A549 (cell line): ENCODE measurements around the gene CENPE. TPM values are rescaled to one million over a fixed set of nuclear protein-coding genes. Genes with fewer than 3 reads are reported as not detected.

Source experiments
- ATAC-seq, 2 experiments: fragments of 200-7000 bp in 1 of 2; fragments of >200 bp in 1 of 2; cut with Nextera tagmentation in 1 of 2; cut with Tn5 transposase in 1 of 2; 3 replicates each; pipeline versions ENCODE4 v1.8.0 to v1.9.1; 2018 to 2020; ENCODE audit warnings: mild to moderate bottlenecking in 1 of 2, moderate library complexity in 1 of 2
- CTCF ChIA-PET: fragments of 300-600 bp; sonication (Branson Sonifier 250); formaldehyde crosslinking; extraction: SDS; loops from one replicate; lab custom pipeline; 2021; ENCODE audit warnings: antibody characterized with exemption, inconsistent platforms; lab: Yijun Ruan, JAX
- POLR2A ChIA-PET: fragments of 350-600 bp; formaldehyde crosslinking; extraction: SDS; loops from one replicate; lab custom pipeline; 2021; ENCODE audit warnings: antibody characterized with exemption, inconsistent platforms; lab: Yijun Ruan, JAX
- DNase-seq, 2 experiments: peaks; one replicate each; pipeline versions ENCODE4 v3.0.0 to v3.0.0-alpha.2; 2011 to 2016; ENCODE audit warnings: low read depth in 1 of 2, low spot score in 1 of 2
- FAIRE-seq: peaks from 2 replicates; lab custom pipeline; 2011; peaks lifted over from hg19 to GRCh38; lab: Jason Lieb, UNC
- H3K27ac ChIP-seq, 2 experiments: fragments of >200 bp; sonication (Bioruptor Twin); formaldehyde crosslinking; 3 replicates each; pipeline ENCODE4 v1.5.1; 2016 to 2017
- H3K4me1 ChIP-seq: fragments of >200 bp; sonication (Bioruptor Twin); formaldehyde crosslinking; 3 replicates; pipeline ENCODE4 v1.6.1; 2016
- H3K4me2 ChIP-seq: fragments of >200 bp; sonication (Bioruptor Twin); formaldehyde crosslinking; 3 replicates; pipeline ENCODE4 v1.6.1; 2016
- H3K4me3 ChIP-seq: fragments of >200 bp; sonication (Bioruptor Twin); formaldehyde crosslinking; 3 replicates; pipeline ENCODE4 v1.5.1; 2016
- H3K9me3 ChIP-seq: fragments of >200 bp; sonication (Bioruptor Twin); formaldehyde crosslinking; 3 replicates; pipeline ENCODE4 v1.6.1; 2016
- CEBPB ChIP-seq, 2 experiments: fragments of >200 bp in 1 of 2; sonication (Bioruptor Twin) in 1 of 2; formaldehyde crosslinking in 1 of 2; IDR thresholded peaks; 2 replicates each; pipeline ENCODE4 v1.6.1; 2012 to 2016
- CHD2 ChIP-seq: fragments of 150-350 bp; IDR thresholded peaks from 2 replicates; pipeline ENCODE4 v1.6.1; 2014; ENCODE audit warnings: low read length; ENCODE audit not compliant: partially characterized antibody
- HMGXB4 ChIP-seq: fragments of 250-450 bp; sonication (Bioruptor Pico); IDR thresholded peaks from 2 replicates; pipeline ENCODE4 v1.5.0; 2021; ENCODE audit warnings: mild to moderate bottlenecking, moderate library complexity, borderline replicate concordance
- HOXB13 ChIP-seq: fragments of 250-450 bp; sonication (Bioruptor Pico); IDR thresholded peaks from 2 replicates; pipeline ENCODE4 v1.5.0; 2020; ENCODE audit warnings: low read depth, mild to moderate bottlenecking, moderate library complexity
- JUNB ChIP-seq: fragments of >200 bp; sonication (Bioruptor Twin); formaldehyde crosslinking; IDR thresholded peaks from 2 replicates; pipeline ENCODE4 v1.6.1; 2016
- KDM1A ChIP-seq: fragments of 200-600 bp; sonication (generic); IDR thresholded peaks from 2 replicates; pipeline ENCODE4 v1.6.1; 2016; ENCODE audit warnings: low read depth, mild to moderate bottlenecking
- MAFK ChIP-seq: fragments of 450-650 bp; IDR thresholded peaks from 2 replicates; pipeline ENCODE4 v1.6.1; 2014; ENCODE audit not compliant: partially characterized antibody
- NFE2L2 ChIP-seq: fragments of 150-350 bp; conservative IDR thresholded peaks from 2 replicates; pipeline ENCODE4 v1.6.1; 2014; ENCODE audit warnings: low read length
- PBX3 ChIP-seq: IDR thresholded peaks from 2 replicates; pipeline ENCODE4 v1.6.1; 2012
- PHF8 ChIP-seq: fragments of 200-600 bp; sonication (generic); IDR thresholded peaks from 2 replicates; pipeline ENCODE4 v1.6.1; 2016; ENCODE audit warnings: low read depth, mild to moderate bottlenecking, antibody characterized with exemption, moderate library complexity, borderline replicate concordance
- RAD21 ChIP-seq, 2 experiments: fragments of >200 bp in 1 of 2; sonication (Bioruptor Twin) in 1 of 2; formaldehyde crosslinking in 1 of 2; IDR thresholded peaks in 1 of 2; conservative IDR thresholded peaks in 1 of 2; 2 replicates in 1 of 2; 3 replicates in 1 of 2; pipeline ENCODE4 v1.6.1; 2012 to 2018; ENCODE audit warnings: inconsistent platforms in 1 of 2
- RFX5 ChIP-seq: fragments of 450-650 bp; IDR thresholded peaks from 2 replicates; pipeline ENCODE4 v1.7.1; 2014; ENCODE audit warnings: antibody characterized with exemption, mild to moderate bottlenecking, moderate library complexity
- WGBS: methylation state at CpG from one replicate; pipeline ENCODE4 v1.1.6; 2017; ENCODE audit errors: missing lambda C conversion rate; 5-methylcytosine and 5-hydroxymethylcytosine counted together
- polyA plus RNA-seq, 4 experiments: library from polyadenylated mRNA; depleted of rRNA in 3 of 4; stranded (reverse); fragments of >200 nt; fragmentation: RNase III in 1 of 4; extraction: RNeasy Plus Mini Kit Qiagen cat#74134 plus additional on column Dnase treatment in 1 of 4; gene quantifications; 2 replicates in 3 of 4; 3 replicates in 1 of 4; pipeline ENCODE4 v1.2.3, GENCODE V29; 2011 to 2017
- TF ChIP-seq, protein P1 (sequence below): fragments of 250-450 bp; sonication (Bioruptor Pico); IDR thresholded peaks from 2 replicates; pipeline ENCODE4 v1.5.0; 2020; ENCODE audit warnings: low read depth, mild to moderate bottlenecking, moderate library complexity
- TF ChIP-seq, protein P2 (sequence below): fragments of >200 bp; sonication (Bioruptor Twin); formaldehyde crosslinking; IDR thresholded peaks from 3 replicates; pipeline ENCODE4 v1.6.1; 2016
- TF ChIP-seq, protein P3 (sequence below): fragments of 450-650 bp; IDR thresholded peaks from 2 replicates; pipeline ENCODE4 v1.6.1; 2014; ENCODE audit warnings: antibody characterized with exemption

CENPE gene
- polyA plus RNA-seq, 2 of the 4 experiments (the other 2 are of a cell fraction): 6.3 to 15.9 TPM

DNA sequence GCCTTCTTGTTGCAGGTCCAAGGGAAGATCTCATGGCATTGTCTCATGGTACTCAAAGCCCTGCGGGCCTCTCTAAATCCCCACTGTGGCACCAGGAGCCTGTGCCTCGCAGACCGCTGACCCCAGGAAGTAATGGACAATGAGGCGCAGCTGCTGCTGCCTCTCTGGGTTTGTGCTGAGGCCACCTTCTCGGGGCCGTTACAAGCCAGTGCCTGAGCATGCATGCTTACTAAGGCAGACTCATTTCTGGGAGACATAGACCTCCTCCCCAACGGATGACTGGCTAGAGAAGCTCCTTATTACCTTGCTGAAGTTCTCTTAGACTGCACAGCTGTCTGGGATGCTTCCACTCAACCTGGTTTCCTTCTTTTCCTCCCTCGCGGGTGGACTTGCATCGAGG, 99.8 kb downstream of the CENPE start:
- Histone ChIP-seq H3K4me3 (no peak overlapping the region), H3K27ac (no peak overlapping the region), H3K4me1 (no peaks in the 10 kb centered on the region)
- no peak for ATAC-seq
- DNase-seq: no peak
- CTCF ChIA-PET: interaction anchor here (0.8 to 4.3 kb wide), 3 partner anchors 8 to 478 kb away, joined by 3 to 27 read pairs (median 7); no protein-coding TSS in a partner anchor
- no peak for FAIRE-seq
- TF ChIP-seq, protein P1, sequence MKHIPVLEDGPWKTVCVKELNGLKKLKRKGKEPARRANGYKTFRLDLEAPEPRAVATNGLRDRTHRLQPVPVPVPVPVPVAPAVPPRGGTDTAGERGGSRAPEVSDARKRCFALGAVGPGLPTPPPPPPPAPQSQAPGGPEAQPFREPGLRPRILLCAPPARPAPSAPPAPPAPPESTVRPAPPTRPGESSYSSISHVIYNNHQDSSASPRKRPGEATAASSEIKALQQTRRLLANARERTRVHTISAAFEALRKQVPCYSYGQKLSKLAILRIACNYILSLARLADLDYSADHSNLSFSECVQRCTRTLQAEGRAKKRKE (CRISPR knock-in tag): no peak
- no peak for TF ChIP-seq RAD21 (conservative IDR thresholded peaks at IDR 0.05 in 1 of 2, IDR thresholded peaks at IDR 0.05 in 1 of 2)
- TF ChIP-seq HMGXB4 (CRISPR knock-in tag): no peak
- no peak for TF ChIP-seq PHF8
- TF ChIP-seq, protein P2, sequence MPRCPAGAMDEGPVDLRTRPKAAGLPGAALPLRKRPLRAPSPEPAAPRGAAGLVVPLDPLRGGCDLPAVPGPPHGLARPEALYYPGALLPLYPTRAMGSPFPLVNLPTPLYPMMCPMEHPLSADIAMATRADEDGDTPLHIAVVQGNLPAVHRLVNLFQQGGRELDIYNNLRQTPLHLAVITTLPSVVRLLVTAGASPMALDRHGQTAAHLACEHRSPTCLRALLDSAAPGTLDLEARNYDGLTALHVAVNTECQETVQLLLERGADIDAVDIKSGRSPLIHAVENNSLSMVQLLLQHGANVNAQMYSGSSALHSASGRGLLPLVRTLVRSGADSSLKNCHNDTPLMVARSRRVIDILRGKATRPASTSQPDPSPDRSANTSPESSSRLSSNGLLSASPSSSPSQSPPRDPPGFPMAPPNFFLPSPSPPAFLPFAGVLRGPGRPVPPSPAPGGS: no peak
- TF ChIP-seq, all 56 proteins: peak for 0
- no peaks in the 10 kb centered on the region for H3K9me3 ChIP-seq
- WGBS: 86% methylated on average over 8 of the region's 10 CpGs
- H3K4me2 ChIP-seq: no peak overlapping the region
- POLR2A ChIA-PET: no interaction called here

- CTCF ChIA-PET: interaction anchor here (0.6 to 1.3 kb wide), 2 partner anchors 88 to 477 kb away, joined by 3 to 7 read pairs; no protein-coding TSS in a partner anchor
- no peak overlapping the region for H3K4me3 ChIP-seq
- no peak overlapping the region for H3K27ac ChIP-seq
- no peak for FAIRE-seq
- POLR2A ChIA-PET: no interaction called here
- H3K9me3 ChIP-seq: no peaks in the 10 kb centered on the region
- no peak overlapping the region for H3K4me2 ChIP-seq
- 67% methylated on average over 2 of the region's 2 CpGs for WGBS
- TF ChIP-seq, protein P3, sequence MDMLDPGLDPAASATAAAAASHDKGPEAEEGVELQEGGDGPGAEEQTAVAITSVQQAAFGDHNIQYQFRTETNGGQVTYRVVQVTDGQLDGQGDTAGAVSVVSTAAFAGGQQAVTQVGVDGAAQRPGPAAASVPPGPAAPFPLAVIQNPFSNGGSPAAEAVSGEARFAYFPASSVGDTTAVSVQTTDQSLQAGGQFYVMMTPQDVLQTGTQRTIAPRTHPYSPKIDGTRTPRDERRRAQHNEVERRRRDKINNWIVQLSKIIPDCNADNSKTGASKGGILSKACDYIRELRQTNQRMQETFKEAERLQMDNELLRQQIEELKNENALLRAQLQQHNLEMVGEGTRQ: no peak
- no peak for TF ChIP-seq CHD2
- TF ChIP-seq MAFK: no peak
- TF ChIP-seq, protein P2: no peak
- no peak for TF ChIP-seq RFX5
- TF ChIP-seq PBX3: no peak
- no peak for TF ChIP-seq CEBPB (IDR thresholded peaks at IDR 0.05)
- no peak for TF ChIP-seq KDM1A
- no peak for TF ChIP-seq HOXB13
- TF ChIP-seq NFE2L2: no peak
- no peak for TF ChIP-seq JUNB
- TF ChIP-seq, all 56 proteins: peak for 0
- no peaks in the 10 kb centered on the region for H3K4me1 ChIP-seq
- no peak for DNase-seq
- no peak for ATAC-seq
Observed at GRCh38 chr4:103097112-103097511, 101.0 kb downstream of the CENPE start.
